Neural progenitor cell (in vitro differentiated cells): ENCODE measurements around the gene CCDC81.

Experiments used
- CTCF ChIP-seq: fragments of 200-600 bp; sonication (generic); IDR thresholded peaks from 2 replicates; pipeline ENCODE4 v1.5.1; 2017; ENCODE audit warnings: antibody characterized with exemption, mild to moderate bottlenecking
- EZH2phosphoT487 ChIP-seq: fragments of 200-600 bp; sonication (generic); IDR thresholded peaks from 2 replicates; pipeline ENCODE4 v1.6.1; 2017; ENCODE audit warnings: antibody characterized with exemption

GRCh38 chr11:86469491-86470388, 95.1 kb downstream of the CCDC81 start:
- TF ChIP-seq CTCF, result no peak
- TF ChIP-seq EZH2phosphoT487, result no peak
